K562 (cell line): Measurements from ENCODE around the gene GNAI2. TPM values are rescaled to one million over a fixed set of nuclear protein-coding genes. Genes with fewer than 3 reads are reported as not detected.
A peak's percentile ranks its signal among the peaks of the same experiment; 100 is the strongest.

Experiments
- EP300 ChIP-seq: IDR thresholded peaks from 2 replicates; pipeline ENCODE4 v1.6.1; 2012; ENCODE audit warnings: low read length, improper control_type of control experiment
- OTX1 ChIP-seq: fragments of 450-650 bp; formaldehyde crosslinking; IDR thresholded peaks from 2 replicates; pipeline ENCODE4 v1.4.0; 2022; ENCODE audit warnings: mild to moderate bottlenecking
- TAF9B ChIP-seq: fragments of 450-650 bp; IDR thresholded peaks from 2 replicates; pipeline ENCODE4 v1.6.1; 2018; ENCODE audit warnings: mild to moderate bottlenecking; ENCODE audit not compliant: partially characterized antibody
- ZNF696 ChIP-seq: fragments of 250-450 bp; sonication (Bioruptor Pico); conservative IDR thresholded peaks from 2 replicates; pipeline ENCODE4 v1.4.0; 2020; ENCODE audit warnings: mild to moderate bottlenecking, moderate library complexity
- polyA plus RNA-seq, 8 experiments: library from polyadenylated mRNA; depleted of rRNA in 4 of 8; stranded (reverse) in 5 of 8; unstranded in 3 of 8; fragments of >200 nt; fragmentation: Nextera tagmentation in 2 of 8; fragmentation: Illumina TruSeq in 1 of 8; extraction: Ambion mirVana in 2 of 8; extraction: Trizol in 1 of 8; gene quantifications; 2 replicates each; pipeline versions ENCODE4 v1.2.1 to v1.2.3, GENCODE V29; 2011 to 2014; ENCODE audit warnings: inconsistent platforms in 1 of 8, missing spikeins in 1 of 8
- total RNA-seq, 7 experiments: library from RNA; depleted of rRNA in 6 of 7; stranded (reverse); fragments of >200 nt in 6 of 7; fragmentation: Illumina TruSeq in 2 of 7; extraction: Trizol in 2 of 7; gene quantifications; 2 replicates each; pipeline versions ENCODE4 v1.2.1 to v1.2.3, GENCODE V29; 2011 to 2021; ENCODE audit warnings: low replicate concordance in 1 of 7
- TF ChIP-seq, protein P1 (sequence below): fragments of 450-650 bp; IDR thresholded peaks from 2 replicates; pipeline ENCODE4 v1.6.1; 2017; ENCODE audit warnings: antibody characterized with exemption, mild to moderate bottlenecking

GNAI2 gene
- total and polyA plus RNA-seq, 9 of the 15 experiments (the other 6 are each of a cell fraction or from before 2014, with no cell fraction given) = 1.1 to 72.2 (median 42.7) TPM

GRCh38 chr3:50297896-50298725 lies 62.1 kb downstream of the GNAI2 start (continued):
- TF ChIP-seq, protein P1, sequence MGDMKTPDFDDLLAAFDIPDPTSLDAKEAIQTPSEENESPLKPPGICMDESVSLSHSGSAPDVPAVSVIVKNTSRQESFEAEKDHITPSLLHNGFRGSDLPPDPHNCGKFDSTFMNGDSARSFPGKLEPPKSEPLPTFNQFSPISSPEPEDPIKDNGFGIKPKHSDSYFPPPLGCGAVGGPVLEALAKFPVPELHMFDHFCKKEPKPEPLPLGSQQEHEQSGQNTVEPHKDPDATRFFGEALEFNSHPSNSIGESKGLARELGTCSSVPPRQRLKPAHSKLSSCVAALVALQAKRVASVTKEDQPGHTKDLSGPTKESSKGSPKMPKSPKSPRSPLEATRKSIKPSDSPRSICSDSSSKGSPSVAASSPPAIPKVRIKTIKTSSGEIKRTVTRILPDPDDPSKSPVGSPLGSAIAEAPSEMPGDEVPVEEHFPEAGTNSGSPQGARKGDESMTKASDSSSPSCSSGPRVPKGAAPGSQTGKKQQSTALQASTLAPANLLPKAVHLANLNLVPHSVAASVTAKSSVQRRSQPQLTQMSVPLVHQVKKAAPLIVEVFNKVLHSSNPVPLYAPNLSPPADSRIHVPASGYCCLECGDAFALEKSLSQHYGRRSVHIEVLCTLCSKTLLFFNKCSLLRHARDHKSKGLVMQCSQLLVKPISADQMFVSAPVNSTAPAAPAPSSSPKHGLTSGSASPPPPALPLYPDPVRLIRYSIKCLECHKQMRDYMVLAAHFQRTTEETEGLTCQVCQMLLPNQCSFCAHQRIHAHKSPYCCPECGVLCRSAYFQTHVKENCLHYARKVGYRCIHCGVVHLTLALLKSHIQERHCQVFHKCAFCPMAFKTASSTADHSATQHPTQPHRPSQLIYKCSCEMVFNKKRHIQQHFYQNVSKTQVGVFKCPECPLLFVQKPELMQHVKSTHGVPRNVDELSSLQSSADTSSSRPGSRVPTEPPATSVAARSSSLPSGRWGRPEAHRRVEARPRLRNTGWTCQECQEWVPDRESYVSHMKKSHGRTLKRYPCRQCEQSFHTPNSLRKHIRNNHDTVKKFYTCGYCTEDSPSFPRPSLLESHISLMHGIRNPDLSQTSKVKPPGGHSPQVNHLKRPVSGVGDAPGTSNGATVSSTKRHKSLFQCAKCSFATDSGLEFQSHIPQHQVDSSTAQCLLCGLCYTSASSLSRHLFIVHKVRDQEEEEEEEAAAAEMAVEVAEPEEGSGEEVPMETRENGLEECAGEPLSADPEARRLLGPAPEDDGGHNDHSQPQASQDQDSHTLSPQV = no peak
- TF ChIP-seq EP300 = peak; percentile 43
- no peak for TF ChIP-seq ZNF696 (CRISPR knock-in tag)
- TF ChIP-seq TAF9B = no peak
- no peak for TF ChIP-seq OTX1 (CRISPR knock-in tag)
